Measurements from ENCODE around the gene TMC3. TPM values are rescaled to one million over a fixed set of nuclear protein-coding genes. Genes with fewer than 3 reads are reported as not detected.

TMC3 gene
- total and polyA plus RNA-seq, 7 donors: 0.25 to 0.82 (median 0.68) TPM; not detected in 2

DNA sequence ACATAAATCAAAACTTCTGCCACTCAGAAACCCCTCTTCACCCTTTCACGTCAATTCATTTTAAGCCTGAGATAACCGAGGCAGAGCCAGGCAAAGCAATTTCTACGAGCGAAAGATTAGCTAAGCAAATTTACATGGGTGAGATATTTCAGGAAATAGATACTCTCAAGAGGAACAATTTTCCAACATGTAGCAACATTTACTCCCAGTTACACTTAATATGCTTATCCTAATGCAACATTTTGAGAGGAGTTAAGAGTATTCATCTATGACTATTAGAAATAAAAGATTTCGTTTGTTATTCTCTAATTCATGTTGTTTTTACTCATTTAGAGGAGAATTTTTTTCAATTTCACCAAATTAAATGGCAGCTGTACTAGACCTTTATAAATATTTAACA is 837 bp downstream of the TMC3 start:
- Histone ChIP-seq H3K4me3 (no peak overlapping the region), H3K4me1 (no peaks in the 10 kb centered on the region), H3K27me3 (no peaks in the 10 kb centered on the region), H3K9me3 (no peaks in the 10 kb centered on the region), H3K36me3 (no peaks in the 10 kb centered on the region), H3K27ac (no peak overlapping the region)
- intact Hi-C loops (cut with DNase I): no loop called here
- no peak for TF ChIP-seq EP300 (IDR thresholded peaks at IDR 0.05)
- TF ChIP-seq, protein P1, sequence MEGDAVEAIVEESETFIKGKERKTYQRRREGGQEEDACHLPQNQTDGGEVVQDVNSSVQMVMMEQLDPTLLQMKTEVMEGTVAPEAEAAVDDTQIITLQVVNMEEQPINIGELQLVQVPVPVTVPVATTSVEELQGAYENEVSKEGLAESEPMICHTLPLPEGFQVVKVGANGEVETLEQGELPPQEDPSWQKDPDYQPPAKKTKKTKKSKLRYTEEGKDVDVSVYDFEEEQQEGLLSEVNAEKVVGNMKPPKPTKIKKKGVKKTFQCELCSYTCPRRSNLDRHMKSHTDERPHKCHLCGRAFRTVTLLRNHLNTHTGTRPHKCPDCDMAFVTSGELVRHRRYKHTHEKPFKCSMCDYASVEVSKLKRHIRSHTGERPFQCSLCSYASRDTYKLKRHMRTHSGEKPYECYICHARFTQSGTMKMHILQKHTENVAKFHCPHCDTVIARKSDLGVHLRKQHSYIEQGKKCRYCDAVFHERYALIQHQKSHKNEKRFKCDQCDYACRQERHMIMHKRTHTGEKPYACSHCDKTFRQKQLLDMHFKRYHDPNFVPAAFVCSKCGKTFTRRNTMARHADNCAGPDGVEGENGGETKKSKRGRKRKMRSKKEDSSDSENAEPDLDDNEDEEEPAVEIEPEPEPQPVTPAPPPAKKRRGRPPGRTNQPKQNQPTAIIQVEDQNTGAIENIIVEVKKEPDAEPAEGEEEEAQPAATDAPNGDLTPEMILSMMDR (IDR thresholded peaks at IDR 0.05): no peak
- TF ChIP-seq POLR2A (IDR thresholded peaks at IDR 0.05): no peak
- TF ChIP-seq POLR2AphosphoS5 (IDR thresholded peaks at IDR 0.05): no peak
- no peak for DNase-seq
- WGBS, 2 donors: 81 to 85% methylated on average over 5 of the region's 5 CpGs

- Histone ChIP-seq H3K36me3 (no peaks in the 10 kb centered on the region), H3K4me1 (no peaks in the 10 kb centered on the region), H3K4me3 (no peak overlapping the region), H3K27ac (no peak overlapping the region), H3K9me3 (no peaks in the 10 kb centered on the region), H3K27me3 (no peaks in the 10 kb centered on the region)
- WGBS, 2 donors: 83 to 88% methylated on average over 3 of the region's 3 CpGs
- intact Hi-C loops (cut with DNase I): no loop called here
- TF ChIP-seq, protein P1 (IDR thresholded peaks at IDR 0.05): no peak
- DNase-seq: no peak
Measured at GRCh38 chr15:81372575-81372974, 1.4 kb downstream of the TMC3 start.

DNA sequence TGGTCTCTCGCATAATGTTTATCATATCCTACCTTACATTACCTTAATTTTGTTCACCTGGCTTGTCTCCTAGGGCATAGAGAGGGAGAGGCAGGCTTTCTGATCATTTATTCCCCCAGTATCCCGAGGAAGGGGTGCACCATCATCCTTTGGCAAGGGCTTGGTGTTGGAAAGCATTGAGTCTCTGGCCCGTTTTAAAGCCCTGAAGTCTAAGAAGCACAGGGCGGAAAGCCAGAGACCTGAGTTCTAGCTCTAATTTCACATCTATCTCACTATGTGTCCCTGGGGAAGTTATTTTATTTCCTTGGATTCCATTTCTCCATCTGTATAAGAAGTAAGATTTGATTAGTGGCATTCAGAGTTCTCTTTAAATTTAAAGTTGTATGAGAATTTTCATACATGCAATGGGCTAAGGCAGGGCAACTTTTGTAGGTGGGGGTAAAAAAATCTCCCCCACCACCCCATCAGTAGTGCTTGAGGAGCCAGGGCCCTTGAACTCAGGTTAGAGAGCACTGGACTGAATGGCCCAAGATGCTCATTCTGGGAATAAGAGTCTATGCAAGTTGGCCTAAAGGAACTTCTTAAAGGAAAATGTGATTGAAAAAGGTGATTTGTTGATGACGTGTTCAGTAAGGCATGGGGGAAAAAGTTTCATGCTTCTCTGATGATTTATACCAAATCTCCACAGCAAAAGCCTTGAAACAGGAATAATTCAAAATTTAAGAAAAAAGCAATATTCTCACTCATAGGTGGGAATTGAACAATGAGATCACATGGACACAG is 10.1 kb downstream of the TMC3 start:
- Histone ChIP-seq H3K36me3 (no peaks in the 10 kb centered on the region), H3K4me1 (no peaks in the 10 kb centered on the region), H3K9me3 (no peaks in the 10 kb centered on the region), H3K27ac (no peak overlapping the region), H3K4me3 (no peak overlapping the region), H3K27me3 (no peaks in the 10 kb centered on the region)
- WGBS, 2 donors: 65 to 80% methylated on average over 5 of the region's 5 CpGs
- intact Hi-C loops (cut with DNase I): no loop called here
- TF ChIP-seq POLR2AphosphoS5 (IDR thresholded peaks at IDR 0.05) (no peak), POLR2A (IDR thresholded peaks at IDR 0.05) (no peak)
- TF ChIP-seq, protein P1 (IDR thresholded peaks at IDR 0.05): no peak
- DNase-seq: no peak

- no peak overlapping the region for H3K4me3 ChIP-seq
- H3K27ac ChIP-seq: no peak overlapping the region
- H3K27me3 ChIP-seq: no peaks in the 10 kb centered on the region
- no peaks in the 10 kb centered on the region for H3K36me3 ChIP-seq
- no peak for DNase-seq
- TF ChIP-seq EP300 (IDR thresholded peaks at IDR 0.05) (no peak), POLR2A (IDR thresholded peaks at IDR 0.05) (no peak), POLR2AphosphoS5 (IDR thresholded peaks at IDR 0.05) (no peak)
- TF ChIP-seq, protein P1 (IDR thresholded peaks at IDR 0.05): no peak
- intact Hi-C loops (cut with DNase I): no loop called here
- H3K4me1 ChIP-seq: no peaks in the 10 kb centered on the region
- no peaks in the 10 kb centered on the region for H3K9me3 ChIP-seq
- 51 to 72% methylated on average over 3 of the region's 3 CpGs for WGBS, 2 donors
Measured at GRCh38 chr15:81363276-81363675, 10.7 kb downstream of the TMC3 start.

DNA sequence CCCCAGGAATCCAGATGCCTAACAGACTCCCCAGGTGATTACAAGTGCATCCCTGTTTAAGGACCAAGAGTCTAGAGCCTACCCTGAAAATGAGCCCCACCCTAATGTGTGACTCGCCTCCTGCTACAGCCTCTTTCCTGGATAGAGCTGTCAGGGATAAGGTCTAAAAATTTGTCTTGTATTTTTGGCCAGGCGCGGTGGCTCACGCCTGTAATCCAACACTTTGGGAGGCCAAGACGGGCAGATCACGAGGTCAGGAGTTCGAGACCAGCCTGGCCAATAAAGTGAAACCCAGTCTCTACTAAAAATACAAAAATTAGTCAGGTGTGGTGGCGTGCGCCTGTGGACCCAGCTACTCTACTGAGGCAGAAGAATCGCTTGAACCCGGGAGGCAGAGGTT is 11.2 kb downstream of the TMC3 start:
- WGBS, 2 donors: 90 to 95% methylated on average over 11 of the region's 11 CpGs

More for the DNA sequence above, 11.2 kb downstream of the TMC3 start:
- intact Hi-C loops (cut with DNase I): no loop called here
- DNase-seq: no peak
- H3K4me3 ChIP-seq: no peak overlapping the region
- no peaks in the 10 kb centered on the region for H3K27me3 ChIP-seq
- no peak overlapping the region for H3K27ac ChIP-seq
- no peaks in the 10 kb centered on the region for H3K9me3 ChIP-seq
- H3K36me3 ChIP-seq: no peaks in the 10 kb centered on the region
- H3K4me1 ChIP-seq: no peaks in the 10 kb centered on the region
- TF ChIP-seq EP300 (IDR thresholded peaks at IDR 0.05) (no peak), POLR2A (IDR thresholded peaks at IDR 0.05) (no peak), POLR2AphosphoS5 (IDR thresholded peaks at IDR 0.05) (no peak)
- TF ChIP-seq, protein P1 (IDR thresholded peaks at IDR 0.05): no peak

All from sigmoid colon (tissue), 7 donors.